Gastrocnemius medialis (tissue), 4 donors: ENCODE data around the gene PAPPA. TPM values are rescaled to one million over a fixed set of nuclear protein-coding genes. Genes with fewer than 3 reads are reported as not detected.

ENCODE experiments used
- ATAC-seq, 2 donors: fragments of 150-250 bp; one replicate each; pipeline ENCODE4 v1.9.1; 2016
- DNase-seq, 2 donors: peaks; one replicate each; pipeline ENCODE4 v3.0.0-alpha.2; 2019
- H3K27ac ChIP-seq, 4 donors: fragments of 200-600 bp; sonication (generic); 1 replicate in 1 of 4; 2 replicates in 3 of 4; pipeline ENCODE4 v1.5.1; 2016 to 2018; ENCODE audit warnings: mild to moderate bottlenecking in 2 of 4, moderate library complexity in 1 of 4
- H3K27me3 ChIP-seq, 3 donors: fragments of 200-600 bp; sonication (generic) in 2 of 3; 1 replicate in 1 of 3; 2 replicates in 2 of 3; pipeline versions ENCODE4 v1.5.1 to v1.6.0; 2016 to 2019; ENCODE audit warnings: mild to moderate bottlenecking in 1 of 3, moderate library complexity in 1 of 3
- H3K36me3 ChIP-seq, 2 donors: fragments of 200-600 bp; sonication (generic) in 1 of 2; one replicate each; pipeline ENCODE4 v1.5.1; 2017 to 2018
- H3K4me1 ChIP-seq, 2 donors: fragments of 200-600 bp; sonication (generic) in 1 of 2; one replicate each; pipeline ENCODE4 v1.5.1; 2016 to 2017; ENCODE audit warnings: mild to moderate bottlenecking in 2 of 2
- H3K4me3 ChIP-seq, 4 donors: fragments of 200-600 bp; sonication (generic) in 3 of 4; 1 replicate in 1 of 4; 2 replicates in 3 of 4; pipeline ENCODE4 v1.5.1; 2016 to 2019; ENCODE audit warnings: mild to moderate bottlenecking in 2 of 4
- H3K9me3 ChIP-seq, 3 donors: fragments of 200-600 bp; sonication (generic) in 2 of 3; 1 replicate in 1 of 3; 2 replicates in 2 of 3; pipeline ENCODE4 v1.5.1; 2016 to 2019
- POLR2A ChIP-seq, 2 donors: fragments of 450-650 bp; IDR thresholded peaks; one replicate each; pipeline ENCODE4 v1.6.1; 2017; ENCODE audit warnings: antibody characterized with exemption in 2 of 2, mild to moderate bottlenecking in 2 of 2, moderate library complexity in 2 of 2
- in situ Hi-C, 4 donors: fragments of 200-750 bp; cut with MboI; loops; one replicate each; pipeline versions ENCODE4 v1.15.0 to v1.8.0; 2017; ENCODE audit warnings: low sequenced_read_pairs in 4 of 4
- intact Hi-C: fragments of 100-400 bp; cut with DNase I; formaldehyde crosslinking; loops from one replicate; pipeline ENCODE4 v1.15.1; 2023; ENCODE audit warnings: low total_unique reads
- total RNA-seq, 4 donors: library from RNA; depleted of rRNA; stranded (reverse); fragments of >200 nt; gene quantifications; one replicate each; pipeline versions ENCODE4 v1.1.0 to v1.2.3, GENCODE V29; 2016
- TF ChIP-seq, protein P1 (sequence below), 5 experiments: fragments of 450-650 bp in 3 of 5; fragments of 200-600 bp in 2 of 5; sonication (generic) in 2 of 5; IDR thresholded peaks in 4 of 5; conservative IDR thresholded peaks in 1 of 5; 1 replicate in 4 of 5; 2 replicates in 1 of 5; pipeline ENCODE4 v1.5.1; 2016 to 2019; ENCODE audit warnings: antibody characterized with exemption in 5 of 5, mild to moderate bottlenecking in 3 of 5, moderate library complexity in 3 of 5

The PAPPA gene
- total RNA-seq, 4 donors from 2014 or later: 0.56 to 2.1 (median 1.4) TPM

DNA sequence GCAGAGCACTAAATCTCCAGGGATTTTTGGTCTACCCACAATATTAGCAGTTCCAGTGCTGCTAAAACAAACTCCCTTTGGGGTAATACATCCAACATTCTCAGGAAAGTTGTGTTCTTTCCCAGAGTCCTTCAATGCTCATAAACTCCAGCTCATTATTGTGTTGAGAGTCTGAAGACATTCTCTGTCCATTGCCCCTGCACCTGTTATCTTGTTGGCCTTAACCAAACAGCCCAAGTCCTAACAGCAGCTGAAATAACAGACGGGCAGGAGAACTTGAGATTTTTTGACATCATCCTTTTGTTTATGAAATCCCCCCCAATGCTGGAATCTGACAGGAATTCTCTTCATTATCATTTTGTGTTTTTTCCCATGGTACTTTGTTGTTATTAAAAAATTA lies 110.8 kb downstream of the PAPPA start:
- ATAC-seq (no peak), DNase-seq (no peak)
- H3K9me3 ChIP-seq: no peaks in the 10 kb centered on the region
- no peaks in the 10 kb centered on the region for H3K4me1 ChIP-seq
- in situ Hi-C loops: no loop called here
- H3K27me3 ChIP-seq: no peaks in the 10 kb centered on the region
- no peak overlapping the region for H3K4me3 ChIP-seq
- H3K36me3 ChIP-seq: no peaks in the 10 kb centered on the region
- no peak for TF ChIP-seq POLR2A (IDR thresholded peaks at IDR 0.05)
- TF ChIP-seq, protein P1, sequence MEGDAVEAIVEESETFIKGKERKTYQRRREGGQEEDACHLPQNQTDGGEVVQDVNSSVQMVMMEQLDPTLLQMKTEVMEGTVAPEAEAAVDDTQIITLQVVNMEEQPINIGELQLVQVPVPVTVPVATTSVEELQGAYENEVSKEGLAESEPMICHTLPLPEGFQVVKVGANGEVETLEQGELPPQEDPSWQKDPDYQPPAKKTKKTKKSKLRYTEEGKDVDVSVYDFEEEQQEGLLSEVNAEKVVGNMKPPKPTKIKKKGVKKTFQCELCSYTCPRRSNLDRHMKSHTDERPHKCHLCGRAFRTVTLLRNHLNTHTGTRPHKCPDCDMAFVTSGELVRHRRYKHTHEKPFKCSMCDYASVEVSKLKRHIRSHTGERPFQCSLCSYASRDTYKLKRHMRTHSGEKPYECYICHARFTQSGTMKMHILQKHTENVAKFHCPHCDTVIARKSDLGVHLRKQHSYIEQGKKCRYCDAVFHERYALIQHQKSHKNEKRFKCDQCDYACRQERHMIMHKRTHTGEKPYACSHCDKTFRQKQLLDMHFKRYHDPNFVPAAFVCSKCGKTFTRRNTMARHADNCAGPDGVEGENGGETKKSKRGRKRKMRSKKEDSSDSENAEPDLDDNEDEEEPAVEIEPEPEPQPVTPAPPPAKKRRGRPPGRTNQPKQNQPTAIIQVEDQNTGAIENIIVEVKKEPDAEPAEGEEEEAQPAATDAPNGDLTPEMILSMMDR (IDR thresholded peaks at IDR 0.05 in 4 of 5, conservative IDR thresholded peaks at IDR 0.05 in 1 of 5): no peak
- intact Hi-C loops: no loop called here
- H3K27ac ChIP-seq: no peak overlapping the region

DNA sequence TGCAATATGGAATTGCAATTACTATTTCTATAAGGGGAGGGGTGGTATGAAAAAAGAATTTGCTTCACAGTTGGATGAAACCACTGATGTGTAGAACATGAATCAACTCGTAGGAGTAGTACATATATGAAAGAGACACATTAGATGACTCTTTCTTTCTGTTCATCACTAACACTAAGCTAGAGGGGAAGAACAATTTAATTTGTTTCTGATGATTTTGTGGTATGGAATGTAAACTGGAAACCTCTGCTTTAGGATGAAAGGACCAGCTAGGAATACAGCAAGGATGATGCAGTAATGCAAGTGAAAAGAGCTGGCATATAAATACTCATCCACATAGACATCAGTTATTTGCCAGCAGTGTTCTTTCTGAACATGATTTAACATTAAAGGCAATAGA lies 113.4 kb downstream of the PAPPA start:
- Histone ChIP-seq H3K27ac (no peak overlapping the region), H3K36me3 (no peaks in the 10 kb centered on the region), H3K27me3 (no peaks in the 10 kb centered on the region), H3K4me3 (no peak overlapping the region), H3K4me1 (no peaks in the 10 kb centered on the region), H3K9me3 (no peaks in the 10 kb centered on the region)
- DNase-seq (no peak), ATAC-seq (no peak)
- in situ Hi-C loops (no loop called here), intact Hi-C loops (no loop called here)
- TF ChIP-seq, protein P1 (IDR thresholded peaks at IDR 0.05 in 4 of 5, conservative IDR thresholded peaks at IDR 0.05 in 1 of 5): no peak
- TF ChIP-seq POLR2A (IDR thresholded peaks at IDR 0.05): no peak

DNA sequence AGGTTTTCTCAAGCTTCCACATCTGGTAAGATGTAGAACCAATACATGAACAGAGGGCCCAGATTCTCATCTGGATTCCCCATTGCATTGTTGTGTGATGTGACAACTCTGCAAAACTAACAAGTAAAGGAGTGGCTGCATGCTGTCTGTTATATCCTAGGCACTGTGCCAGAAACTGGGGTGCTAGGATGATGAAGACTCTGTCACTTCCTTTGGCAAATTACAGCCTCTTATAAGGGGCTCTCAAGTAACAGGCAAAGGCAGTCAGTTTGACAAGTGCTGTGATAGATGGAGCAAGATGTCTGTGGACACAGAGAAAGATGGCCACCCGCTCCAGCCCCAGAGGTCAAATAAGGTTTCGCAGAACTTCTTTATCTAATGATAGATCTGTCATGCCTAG lies 115.7 kb downstream of the PAPPA start:
- ATAC-seq (no peak), DNase-seq (no peak)
- in situ Hi-C loops: no loop called here
- no peak overlapping the region for H3K4me3 ChIP-seq
- H3K4me1 ChIP-seq: no peaks in the 10 kb centered on the region
- TF ChIP-seq POLR2A (IDR thresholded peaks at IDR 0.05): no peak
- TF ChIP-seq, protein P1 (IDR thresholded peaks at IDR 0.05 in 4 of 5, conservative IDR thresholded peaks at IDR 0.05 in 1 of 5): no peak
- no peaks in the 10 kb centered on the region for H3K27me3 ChIP-seq
- intact Hi-C loops: no loop called here
- H3K9me3 ChIP-seq: no peaks in the 10 kb centered on the region
- H3K36me3 ChIP-seq: no peaks in the 10 kb centered on the region
- H3K27ac ChIP-seq: no peak overlapping the region

DNA sequence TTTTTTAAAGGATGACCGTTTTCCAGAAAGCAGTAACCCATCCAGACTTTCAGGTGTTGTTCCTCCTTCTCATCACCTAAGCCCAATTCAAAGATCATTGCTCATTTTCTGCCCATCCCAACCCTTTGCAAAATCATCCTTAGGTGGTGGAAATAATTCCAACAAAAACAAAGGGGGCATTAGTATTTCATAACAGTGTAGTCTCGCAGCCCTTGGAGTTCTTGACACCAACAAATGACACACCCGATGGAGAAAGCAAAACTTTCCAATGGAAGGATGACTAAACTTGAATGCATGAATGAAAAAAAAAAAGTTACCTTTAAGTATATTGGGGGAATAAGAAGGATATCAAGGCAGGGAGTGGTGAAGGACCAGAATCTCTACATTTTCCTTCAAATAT lies 117.0 kb downstream of the PAPPA start:
- in situ Hi-C loops: no loop called here
- H3K4me3 ChIP-seq: no peak overlapping the region
- no peaks in the 10 kb centered on the region for H3K27me3 ChIP-seq
- no peak for ATAC-seq
- intact Hi-C loops: no loop called here
- no peaks in the 10 kb centered on the region for H3K9me3 ChIP-seq
- H3K4me1 ChIP-seq: no peaks in the 10 kb centered on the region
- H3K36me3 ChIP-seq: no peaks in the 10 kb centered on the region
- TF ChIP-seq, protein P1 (IDR thresholded peaks at IDR 0.05 in 4 of 5, conservative IDR thresholded peaks at IDR 0.05 in 1 of 5): no peak
- TF ChIP-seq POLR2A (IDR thresholded peaks at IDR 0.05): no peak
- no peak overlapping the region for H3K27ac ChIP-seq
- no peak for DNase-seq

DNA sequence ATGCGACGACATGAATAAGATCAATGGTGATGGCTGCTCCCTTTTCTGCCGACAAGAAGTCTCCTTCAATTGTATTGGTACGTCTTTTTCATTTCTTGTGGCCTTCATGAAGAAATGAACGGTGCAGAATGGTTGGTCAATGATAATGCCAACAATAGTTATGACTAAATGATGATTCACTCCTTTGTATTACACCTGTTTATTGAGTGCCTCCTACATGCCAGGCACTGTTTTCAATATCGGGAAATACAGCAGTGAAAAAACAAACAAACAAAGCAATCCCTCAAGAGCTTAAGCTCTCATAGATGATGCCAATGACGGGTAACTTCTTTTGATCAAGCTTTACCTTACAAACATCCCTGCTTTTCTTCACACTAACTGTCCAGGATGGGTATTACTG lies 117.7 kb downstream of the PAPPA start:
- no peaks in the 10 kb centered on the region for H3K36me3 ChIP-seq
- no peak for TF ChIP-seq POLR2A (IDR thresholded peaks at IDR 0.05)
- TF ChIP-seq, protein P1 (IDR thresholded peaks at IDR 0.05 in 4 of 5, conservative IDR thresholded peaks at IDR 0.05 in 1 of 5): no peak
- intact Hi-C loops: no loop called here
- no peaks in the 10 kb centered on the region for H3K4me1 ChIP-seq
- DNase-seq (no peak), ATAC-seq (no peak)
- H3K27ac ChIP-seq: no peak overlapping the region
- no peak overlapping the region for H3K4me3 ChIP-seq
- no peaks in the 10 kb centered on the region for H3K27me3 ChIP-seq
- in situ Hi-C loops: no loop called here
- H3K9me3 ChIP-seq: no peaks in the 10 kb centered on the region
